Natural killer cell treated with Interleukin-12 subunit alpha and Interleukin-12 subunit beta and Interleukin-15 and Interleukin-18, amount 100 ng/mL, for 72 hours (primary cell): Measurements from ENCODE around the gene MTPN. TPM values are rescaled to one million over a fixed set of nuclear protein-coding genes. Genes with fewer than 3 reads are reported as not detected.
A peak's percentile ranks its signal among the peaks of the same experiment; 100 is the strongest.

Source experiments
- ATAC-seq, 2 donors: fragments of 150-1000 bp; cut with Tn5 transposase in 1 of 2; sonication (Bioruptor Pico), chemical (Tn5 transposase) in 1 of 2; 2 replicates each; pipeline ENCODE4 v1.10.0; 2021
- DNase-seq: peaks from one replicate; pipeline ENCODE4 v3.0.0; 2022; ENCODE audit warnings: low spot score
- H3K27ac Mint-ChIP-seq, 2 donors: 1 replicate in 1 of 2; 2 replicates in 1 of 2; pipeline ENCODE4 v1.8.0; 2022; ENCODE audit warnings: mixed read lengths in 2 of 2, mild to moderate bottlenecking in 1 of 2, moderate library complexity in 1 of 2
- H3K27me3 Mint-ChIP-seq, 2 donors: 1 replicate in 1 of 2; 2 replicates in 1 of 2; pipeline ENCODE4 v1.8.0; 2022; ENCODE audit warnings: mixed read lengths in 2 of 2
- H3K36me3 Mint-ChIP-seq: one replicate; pipeline ENCODE4 v1.8.0; 2022; ENCODE audit warnings: mixed read lengths
- H3K4me1 Mint-ChIP-seq, 2 donors: 1 replicate in 1 of 2; 2 replicates in 1 of 2; pipeline ENCODE4 v1.8.0; 2022; ENCODE audit warnings: low read depth in 2 of 2, mixed read lengths in 2 of 2, mild to moderate bottlenecking in 1 of 2
- H3K4me3 Mint-ChIP-seq: one replicate; pipeline ENCODE4 v1.8.0; 2022; ENCODE audit warnings: mixed read lengths
- H3K9me3 Mint-ChIP-seq: 2 replicates; pipeline ENCODE4 v1.8.0; 2022; ENCODE audit warnings: mixed read lengths
- total RNA-seq, 2 donors: library from RNA; stranded (reverse); gene quantifications; one replicate each; pipeline ENCODE4 v1.2.3, GENCODE V29; 2022

MTPN gene
- total RNA-seq, 2 donors from 2014 or later = 148 to 190 TPM

- Mint-ChIP-seq H3K27ac (peak overlapping the region; percentile 15 to 45), H3K9me3 (no peaks in the 10 kb centered on the region), H3K36me3 (no peaks in the 10 kb centered on the region), H3K27me3 (no peaks in the 10 kb centered on the region), H3K4me1 (peaks cover 58 to 78% of the 10 kb centered on the region in 2 donors), H3K4me3 (peak overlapping the region; percentile 38)
- ATAC-seq (peak in 1 of 2 donors; percentile 67), DNase-seq (no peak)
Measured at GRCh38 chr7:135938563-135938962, 38.6 kb downstream of the MTPN start.

GRCh38 chr7:135938086-135938485 lies 39.1 kb downstream of the MTPN start:
- no peak for DNase-seq
- H3K27ac Mint-ChIP-seq = peak overlapping the region; percentile 15 to 45
- peaks cover 58 to 79% of the 10 kb centered on the region in 2 donors for H3K4me1 Mint-ChIP-seq
- no peak for ATAC-seq
- no peaks in the 10 kb centered on the region for H3K9me3 Mint-ChIP-seq
- no peak overlapping the region for H3K4me3 Mint-ChIP-seq
- H3K27me3 Mint-ChIP-seq = no peaks in the 10 kb centered on the region
- no peaks in the 10 kb centered on the region for H3K36me3 Mint-ChIP-seq

GRCh38 chr7:135936497-135937217 lies 40.5 kb downstream of the MTPN start:
- H3K4me3 Mint-ChIP-seq = no peak overlapping the region
- no peaks in the 10 kb centered on the region for H3K27me3 Mint-ChIP-seq
- no peaks in the 10 kb centered on the region for H3K36me3 Mint-ChIP-seq
- ATAC-seq = no peak
- no peaks in the 10 kb centered on the region for H3K9me3 Mint-ChIP-seq
- no peak overlapping the region for H3K27ac Mint-ChIP-seq
- H3K4me1 Mint-ChIP-seq = peaks cover 60 to 75% of the 10 kb centered on the region in 2 donors
- no peak for DNase-seq

- ATAC-seq (no peak), DNase-seq (no peak)
- Mint-ChIP-seq H3K4me1 (peaks cover 64 to 75% of the 10 kb centered on the region in 2 donors), H3K36me3 (peaks cover 7% of the 10 kb centered on the region), H3K27me3 (no peaks in the 10 kb centered on the region), H3K9me3 (no peaks in the 10 kb centered on the region), H3K27ac (peak overlapping the region in 1 of 2 donors; percentile 32), H3K4me3 (no peak overlapping the region)
Measured at GRCh38 chr7:135934651-135935050, 42.5 kb downstream of the MTPN start.

- Mint-ChIP-seq H3K27me3 (no peaks in the 10 kb centered on the region), H3K4me3 (peak overlapping the region; percentile 25), H3K27ac (peak overlapping the region; percentile 11 to 32), H3K4me1 (peaks cover 65 to 75% of the 10 kb centered on the region in 2 donors), H3K36me3 (peaks cover 11% of the 10 kb centered on the region), H3K9me3 (no peaks in the 10 kb centered on the region)
- no peak for DNase-seq
- ATAC-seq = peak; percentile 54 to 67
Measured at GRCh38 chr7:135933509-135934188, 43.5 kb downstream of the MTPN start.

- no peaks in the 10 kb centered on the region for H3K9me3 Mint-ChIP-seq
- peaks cover 61 to 65% of the 10 kb centered on the region in 2 donors for H3K4me1 Mint-ChIP-seq
- peaks cover 14% of the 10 kb centered on the region for H3K36me3 Mint-ChIP-seq
- DNase-seq = no peak
- ATAC-seq = no peak
- no peak overlapping the region for H3K27ac Mint-ChIP-seq
- no peaks in the 10 kb centered on the region for H3K27me3 Mint-ChIP-seq
- no peak overlapping the region for H3K4me3 Mint-ChIP-seq
Measured at GRCh38 chr7:135932131-135932530, 45.0 kb downstream of the MTPN start.

GRCh38 chr7:135930565-135931461 lies 46.3 kb downstream of the MTPN start:
- Mint-ChIP-seq H3K27ac (peak overlapping the region; percentile 14 to 29), H3K4me3 (no peak overlapping the region), H3K27me3 (no peaks in the 10 kb centered on the region), H3K4me1 (peaks cover 54 to 56% of the 10 kb centered on the region in 2 donors), H3K36me3 (peaks cover 19% of the 10 kb centered on the region), H3K9me3 (no peaks in the 10 kb centered on the region)
- ATAC-seq = no peak
- no peak for DNase-seq

- no peak for ATAC-seq
- Mint-ChIP-seq H3K27me3 (no peaks in the 10 kb centered on the region), H3K36me3 (peaks cover 19% of the 10 kb centered on the region), H3K4me1 (peaks cover 45 to 46% of the 10 kb centered on the region in 2 donors), H3K4me3 (peak overlapping the region; percentile 24), H3K27ac (no peak overlapping the region), H3K9me3 (no peaks in the 10 kb centered on the region)
- DNase-seq = no peak
Measured at GRCh38 chr7:135929722-135930141, 47.4 kb downstream of the MTPN start.

GRCh38 chr7:135929249-135929648 lies 47.9 kb downstream of the MTPN start:
- ATAC-seq (no peak), DNase-seq (no peak)
- peaks cover 40 to 41% of the 10 kb centered on the region in 2 donors for H3K4me1 Mint-ChIP-seq
- H3K9me3 Mint-ChIP-seq = no peaks in the 10 kb centered on the region
- H3K27me3 Mint-ChIP-seq = no peaks in the 10 kb centered on the region
- H3K4me3 Mint-ChIP-seq = peak overlapping the region; percentile 24
- no peak overlapping the region for H3K27ac Mint-ChIP-seq
- H3K36me3 Mint-ChIP-seq = peaks cover 19% of the 10 kb centered on the region

- no peak overlapping the region for H3K4me3 Mint-ChIP-seq
- H3K27me3 Mint-ChIP-seq = no peaks in the 10 kb centered on the region
- no peaks in the 10 kb centered on the region for H3K9me3 Mint-ChIP-seq
- no peak overlapping the region for H3K27ac Mint-ChIP-seq
- peaks cover 29 to 30% of the 10 kb centered on the region in 2 donors for H3K4me1 Mint-ChIP-seq
- no peak for ATAC-seq
- peaks cover 19% of the 10 kb centered on the region for H3K36me3 Mint-ChIP-seq
- DNase-seq = no peak
Measured at GRCh38 chr7:135928136-135928535, 49.0 kb downstream of the MTPN start.

GRCh38 chr7:135925210-135925609 lies 51.9 kb downstream of the MTPN start:
- no peaks in the 10 kb centered on the region for H3K9me3 Mint-ChIP-seq
- no peak overlapping the region for H3K4me3 Mint-ChIP-seq
- H3K27me3 Mint-ChIP-seq = no peaks in the 10 kb centered on the region
- H3K27ac Mint-ChIP-seq = no peak overlapping the region
- ATAC-seq = no peak
- peaks cover 17 to 19% of the 10 kb centered on the region in 2 donors for H3K4me1 Mint-ChIP-seq
- peaks cover 21% of the 10 kb centered on the region for H3K36me3 Mint-ChIP-seq
- no peak for DNase-seq

- DNase-seq = no peak
- no peak for ATAC-seq
- Mint-ChIP-seq H3K4me3 (no peak overlapping the region), H3K4me1 (peaks cover 11% of the 10 kb centered on the region in 2 donors), H3K27me3 (no peaks in the 10 kb centered on the region), H3K27ac (no peak overlapping the region), H3K9me3 (no peaks in the 10 kb centered on the region), H3K36me3 (peaks cover 16% of the 10 kb centered on the region)
Measured at GRCh38 chr7:135924302-135924701, 52.9 kb downstream of the MTPN start.

GRCh38 chr7:135922263-135922662 lies 54.9 kb downstream of the MTPN start:
- DNase-seq = no peak
- Mint-ChIP-seq H3K9me3 (no peaks in the 10 kb centered on the region), H3K4me1 (peaks cover 0 to 10% of the 10 kb centered on the region in 2 donors), H3K36me3 (peaks cover 14% of the 10 kb centered on the region), H3K4me3 (no peak overlapping the region), H3K27ac (no peak overlapping the region), H3K27me3 (no peaks in the 10 kb centered on the region)
- no peak for ATAC-seq
